ENCODE data around the gene NOP14.

NOP14 gene

GRCh38 chr4:2930135-2930757 is 33.0 kb downstream of the NOP14 start:
- DNase-seq (ENCODE audit: low read depth, low spot score) = no peak
- no peak overlapping the region for H3K4me3 ChIP-seq (ENCODE audit: low read length)
- no peaks in the 10 kb centered on the region; the same call in 1 of the 2 replicates for H3K4me1 ChIP-seq (ENCODE audit: control insufficient read depth, insufficient read depth, low read length)
- no peak overlapping the region for H3K27ac ChIP-seq (ENCODE audit: low read length)
- no peaks in the 10 kb centered on the region for H3K27me3 ChIP-seq (ENCODE audit: control insufficient read depth, insufficient read depth, low read length)
- H3K36me3 ChIP-seq (ENCODE audit: control insufficient read depth, insufficient read depth, low read length) = peaks cover 25% of the 10 kb centered on the region
- no CpG with 5 or more reads among the region's 12 CpGs for WGBS (ENCODE audit: insufficient coverage, insufficient read length)
- no peaks in the 10 kb centered on the region for H3K9me3 ChIP-seq (ENCODE audit: control insufficient read depth, insufficient read depth, low read length)

GRCh38 chr4:2929469-2929868 is 33.7 kb downstream of the NOP14 start:
- H3K4me1 ChIP-seq (ENCODE audit: control insufficient read depth, insufficient read depth, low read length) = no peaks in the 10 kb centered on the region; the same call in 1 of the 2 replicates
- WGBS (ENCODE audit: insufficient coverage, insufficient read length) = no CpG with 5 or more reads among the region's 16 CpGs

GRCh38 chr4:2928242-2929176 is 34.7 kb downstream of the NOP14 start:
- no peaks in the 10 kb centered on the region for H3K27me3 ChIP-seq (ENCODE audit: control insufficient read depth, insufficient read depth, low read length)
- peaks cover 25% of the 10 kb centered on the region for H3K36me3 ChIP-seq (ENCODE audit: control insufficient read depth, insufficient read depth, low read length)
- no peak overlapping the region for H3K4me3 ChIP-seq (ENCODE audit: low read length)
- no peaks in the 10 kb centered on the region for H3K9me3 ChIP-seq (ENCODE audit: control insufficient read depth, insufficient read depth, low read length)
- no peak overlapping the region for H3K27ac ChIP-seq (ENCODE audit: low read length)
- H3K4me1 ChIP-seq (ENCODE audit: control insufficient read depth, insufficient read depth, low read length) = peaks cover 3% of the 10 kb centered on the region
- no CpG with 5 or more reads among the region's 32 CpGs for WGBS (ENCODE audit: insufficient coverage, insufficient read length)
- no peak for DNase-seq (ENCODE audit: low read depth, low spot score)

More at GRCh38 chr4:2929469-2929868, 33.7 kb downstream of the NOP14 start:
- peaks cover 25% of the 10 kb centered on the region for H3K36me3 ChIP-seq (ENCODE audit: control insufficient read depth, insufficient read depth, low read length)
- H3K4me3 ChIP-seq (ENCODE audit: low read length) = no peak overlapping the region
- H3K9me3 ChIP-seq (ENCODE audit: control insufficient read depth, insufficient read depth, low read length) = no peaks in the 10 kb centered on the region
- no peak overlapping the region for H3K27ac ChIP-seq (ENCODE audit: low read length)
- H3K27me3 ChIP-seq (ENCODE audit: control insufficient read depth, insufficient read depth, low read length) = no peaks in the 10 kb centered on the region
- no peak for DNase-seq (ENCODE audit: low read depth, low spot score)

GRCh38 chr4:2927696-2928075 is 35.5 kb downstream of the NOP14 start:
- no peak overlapping the region for H3K4me3 ChIP-seq (ENCODE audit: low read length)
- no peak for DNase-seq (ENCODE audit: low read depth, low spot score)
- no peak overlapping the region for H3K27ac ChIP-seq (ENCODE audit: low read length)
- H3K36me3 ChIP-seq (ENCODE audit: control insufficient read depth, insufficient read depth, low read length) = peaks cover 25% of the 10 kb centered on the region
- H3K4me1 ChIP-seq (ENCODE audit: control insufficient read depth, insufficient read depth, low read length) = peaks cover 3% of the 10 kb centered on the region
- no peaks in the 10 kb centered on the region for H3K27me3 ChIP-seq (ENCODE audit: control insufficient read depth, insufficient read depth, low read length)
- H3K9me3 ChIP-seq (ENCODE audit: control insufficient read depth, insufficient read depth, low read length) = no peaks in the 10 kb centered on the region
- WGBS (ENCODE audit: insufficient coverage, insufficient read length) = no CpG with 5 or more reads among the region's 12 CpGs

- Histone ChIP-seq H3K36me3 (ENCODE audit: control insufficient read depth, insufficient read depth, low read length) (peaks cover 25% of the 10 kb centered on the region), H3K4me1 (ENCODE audit: control insufficient read depth, insufficient read depth, low read length) (peaks cover 3% of the 10 kb centered on the region), H3K27me3 (ENCODE audit: control insufficient read depth, insufficient read depth, low read length) (no peaks in the 10 kb centered on the region), H3K9me3 (ENCODE audit: control insufficient read depth, insufficient read depth, low read length) (no peaks in the 10 kb centered on the region), H3K4me3 (ENCODE audit: low read length) (no peak overlapping the region), H3K27ac (ENCODE audit: low read length) (no peak overlapping the region)
- DNase-seq (ENCODE audit: low read depth, low spot score) = no peak
- WGBS (ENCODE audit: insufficient coverage, insufficient read length) = no CpG with 5 or more reads among the region's 18 CpGs
These were observed 36.0 kb downstream of the NOP14 start for GRCh38 chr4:2927016-2927695.

GRCh38 chr4:2925931-2926860 is 37.0 kb downstream of the NOP14 start:
- Histone ChIP-seq H3K27ac (ENCODE audit: low read length) (no peak overlapping the region), H3K36me3 (ENCODE audit: control insufficient read depth, insufficient read depth, low read length) (peaks cover 20% of the 10 kb centered on the region), H3K27me3 (ENCODE audit: control insufficient read depth, insufficient read depth, low read length) (no peaks in the 10 kb centered on the region), H3K9me3 (ENCODE audit: control insufficient read depth, insufficient read depth, low read length) (no peaks in the 10 kb centered on the region), H3K4me3 (ENCODE audit: low read length) (no peak overlapping the region), H3K4me1 (ENCODE audit: control insufficient read depth, insufficient read depth, low read length) (peaks cover 3% of the 10 kb centered on the region)
- WGBS (ENCODE audit: insufficient coverage, insufficient read length) = no CpG with 5 or more reads among the region's 41 CpGs
- DNase-seq (ENCODE audit: low read depth, low spot score) = no peak

GRCh38 chr4:2925496-2925895 is 37.7 kb downstream of the NOP14 start:
- Histone ChIP-seq H3K9me3 (ENCODE audit: control insufficient read depth, insufficient read depth, low read length) (no peaks in the 10 kb centered on the region), H3K36me3 (ENCODE audit: control insufficient read depth, insufficient read depth, low read length) (peaks cover 17% of the 10 kb centered on the region), H3K27me3 (ENCODE audit: control insufficient read depth, insufficient read depth, low read length) (no peaks in the 10 kb centered on the region), H3K4me1 (ENCODE audit: control insufficient read depth, insufficient read depth, low read length) (peaks cover 3% of the 10 kb centered on the region), H3K27ac (ENCODE audit: low read length) (no peak overlapping the region), H3K4me3 (ENCODE audit: low read length) (no peak overlapping the region)
- no peak for DNase-seq (ENCODE audit: low read depth, low spot score)
- no CpG with 5 or more reads among the region's 5 CpGs for WGBS (ENCODE audit: insufficient coverage, insufficient read length)

- no peak for DNase-seq (ENCODE audit: low read depth, low spot score)
- no peaks in the 10 kb centered on the region for H3K9me3 ChIP-seq (ENCODE audit: control insufficient read depth, insufficient read depth, low read length)
- H3K36me3 ChIP-seq (ENCODE audit: control insufficient read depth, insufficient read depth, low read length) = peaks cover 13% of the 10 kb centered on the region; the same call in 1 of the 2 replicates
- peaks cover 3% of the 10 kb centered on the region for H3K4me1 ChIP-seq (ENCODE audit: control insufficient read depth, insufficient read depth, low read length)
- H3K27ac ChIP-seq (ENCODE audit: low read length) = no peak overlapping the region
- H3K27me3 ChIP-seq (ENCODE audit: control insufficient read depth, insufficient read depth, low read length) = no peaks in the 10 kb centered on the region
- no CpG with 5 or more reads among the region's 7 CpGs for WGBS (ENCODE audit: insufficient coverage, insufficient read length)
- H3K4me3 ChIP-seq (ENCODE audit: low read length) = no peak overlapping the region
These were observed 38.4 kb downstream of the NOP14 start for GRCh38 chr4:2924765-2925301.

- peaks cover 3% of the 10 kb centered on the region for H3K4me1 ChIP-seq (ENCODE audit: control insufficient read depth, insufficient read depth, low read length)
- H3K9me3 ChIP-seq (ENCODE audit: control insufficient read depth, insufficient read depth, low read length) = no peaks in the 10 kb centered on the region
- WGBS (ENCODE audit: insufficient coverage, insufficient read length) = no CpG with 5 or more reads among the region's 8 CpGs
- H3K4me3 ChIP-seq (ENCODE audit: low read length) = no peak overlapping the region
- H3K27ac ChIP-seq (ENCODE audit: low read length) = no peak overlapping the region
- DNase-seq (ENCODE audit: low read depth, low spot score) = no peak
- peaks cover 10% of the 10 kb centered on the region; the same call in 1 of the 2 replicates for H3K36me3 ChIP-seq (ENCODE audit: control insufficient read depth, insufficient read depth, low read length)
- no peaks in the 10 kb centered on the region for H3K27me3 ChIP-seq (ENCODE audit: control insufficient read depth, insufficient read depth, low read length)
These were observed 38.9 kb downstream of the NOP14 start for GRCh38 chr4:2924286-2924685.
